Mammary epithelial cell (primary cell): Measurements from ENCODE around the gene FHL3.

Source experiments
- EZH2 ChIP-seq: IDR thresholded peaks from 2 replicates; pipeline ENCODE4 v1.6.1; 2012; ENCODE audit warnings: low read length, inconsistent platforms, borderline replicate concordance
- TF ChIP-seq, protein P1 (sequence below), 2 donors: IDR thresholded peaks in 1 of 2; conservative IDR thresholded peaks in 1 of 2; 2 replicates each; pipeline ENCODE4 v1.5.1; 2011 to 2012; ENCODE audit warnings: inconsistent platforms in 2 of 2, low read length in 2 of 2, mild to moderate bottlenecking in 2 of 2, control low read depth in 1 of 2, low read depth in 1 of 2; ENCODE audit not compliant: insufficient read depth in 1 of 2; ENCODE audit errors: extremely low read depth in 1 of 2

DNA sequence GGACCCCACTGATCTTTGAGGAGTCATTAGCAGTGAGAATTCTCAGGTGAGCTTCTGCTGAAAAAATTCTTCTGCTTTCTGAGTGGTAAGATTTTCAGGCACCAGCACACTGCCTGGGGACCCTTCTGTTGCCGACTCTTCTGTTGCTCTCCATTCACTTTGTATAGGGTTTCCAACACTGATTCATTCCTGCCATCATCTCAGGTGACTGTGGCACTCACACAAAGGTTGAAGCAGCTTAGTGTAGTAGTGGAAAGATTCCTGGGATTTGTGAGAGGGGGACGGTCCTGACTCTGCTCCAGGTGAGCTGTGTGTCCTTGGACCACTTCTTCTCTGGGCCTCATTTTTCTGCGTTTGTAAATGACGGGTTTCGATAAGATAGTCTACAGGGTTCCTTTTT, 16.7 kb upstream of the FHL3 start:
- TF ChIP-seq, protein P1, sequence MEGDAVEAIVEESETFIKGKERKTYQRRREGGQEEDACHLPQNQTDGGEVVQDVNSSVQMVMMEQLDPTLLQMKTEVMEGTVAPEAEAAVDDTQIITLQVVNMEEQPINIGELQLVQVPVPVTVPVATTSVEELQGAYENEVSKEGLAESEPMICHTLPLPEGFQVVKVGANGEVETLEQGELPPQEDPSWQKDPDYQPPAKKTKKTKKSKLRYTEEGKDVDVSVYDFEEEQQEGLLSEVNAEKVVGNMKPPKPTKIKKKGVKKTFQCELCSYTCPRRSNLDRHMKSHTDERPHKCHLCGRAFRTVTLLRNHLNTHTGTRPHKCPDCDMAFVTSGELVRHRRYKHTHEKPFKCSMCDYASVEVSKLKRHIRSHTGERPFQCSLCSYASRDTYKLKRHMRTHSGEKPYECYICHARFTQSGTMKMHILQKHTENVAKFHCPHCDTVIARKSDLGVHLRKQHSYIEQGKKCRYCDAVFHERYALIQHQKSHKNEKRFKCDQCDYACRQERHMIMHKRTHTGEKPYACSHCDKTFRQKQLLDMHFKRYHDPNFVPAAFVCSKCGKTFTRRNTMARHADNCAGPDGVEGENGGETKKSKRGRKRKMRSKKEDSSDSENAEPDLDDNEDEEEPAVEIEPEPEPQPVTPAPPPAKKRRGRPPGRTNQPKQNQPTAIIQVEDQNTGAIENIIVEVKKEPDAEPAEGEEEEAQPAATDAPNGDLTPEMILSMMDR (conservative IDR thresholded peaks at IDR 0.05 in 1 of 2, IDR thresholded peaks at IDR 0.05 in 1 of 2; ENCODE audit: extremely low read depth in 1 of 2, insufficient read depth in 1 of 2, low read depth in 1 of 2, low read length in 2 of 2): no peak
- TF ChIP-seq EZH2: no peak
